ENCODE results near the gene LTC4S.

GRCh38 chr5:179816796-179817469 is 23.1 kb downstream of the LTC4S start:
- no peak for TF ChIP-seq CTCF (IDR thresholded peaks at IDR 0.05)
- no peak for TF ChIP-seq POLR2A (IDR thresholded peaks at IDR 0.05)

Measured in esophagus squamous epithelium (tissue), 4 donors.